Measurements from ENCODE around the gene NUP37.

The NUP37 gene

DNA sequence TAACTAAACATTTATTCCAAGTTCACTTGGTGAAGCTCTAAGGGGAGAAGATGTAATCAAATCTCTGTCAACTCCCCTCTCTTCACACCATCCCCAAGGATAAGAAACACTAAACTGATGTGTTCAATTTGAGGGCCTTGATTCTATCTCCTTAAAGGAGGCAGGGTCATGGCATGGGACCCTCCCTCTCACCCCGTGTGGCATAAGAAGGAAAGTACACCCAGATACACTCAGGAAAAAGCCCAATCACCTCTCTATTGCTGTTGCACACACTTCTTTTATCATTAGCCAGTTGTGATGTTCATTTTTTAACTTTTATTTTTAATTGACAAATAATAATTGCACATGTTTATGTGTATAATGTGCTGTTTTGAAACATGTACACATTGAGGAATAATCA is 93.2 kb downstream of the NUP37 start:
- no peak for DNase-seq (ENCODE audit: low spot score)

GRCh38 chr12:102024765-102025164 is 95.1 kb downstream of the NUP37 start:
- no peak for DNase-seq (ENCODE audit: low spot score)

DNA sequence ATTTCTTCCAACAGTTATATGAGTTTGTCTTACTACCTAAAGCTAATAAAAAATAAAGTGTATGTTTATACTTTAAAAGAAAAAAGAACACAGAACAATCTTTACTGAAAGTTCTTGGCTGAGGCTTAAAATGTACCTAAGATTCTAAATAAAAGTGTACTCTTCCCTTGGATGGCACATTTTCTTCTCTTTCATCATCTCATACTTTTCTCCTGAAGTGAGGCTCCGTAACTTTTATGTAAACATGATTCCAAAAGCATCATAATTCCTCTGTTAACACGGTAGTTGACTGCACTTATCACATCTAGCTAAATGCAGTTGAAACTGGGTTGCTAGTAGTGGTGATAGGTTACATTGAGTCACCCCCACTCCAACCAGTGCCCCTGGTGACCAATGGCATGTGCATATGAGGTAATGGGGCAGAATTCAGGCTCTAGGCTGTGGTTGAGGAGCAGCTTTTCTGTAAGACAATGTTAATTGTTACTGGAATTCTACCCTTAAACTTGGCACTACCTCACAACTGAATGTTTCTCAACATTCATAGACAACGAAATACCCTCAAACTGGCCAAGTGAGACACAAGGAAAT is 96.5 kb downstream of the NUP37 start:
- no peak for DNase-seq (ENCODE audit: low spot score)

Data from CD4-positive, alpha-beta T cell treated with Interleukin-6 at 100 ng/mL for 8 hours (primary cell).